Mesothelial cell of epicardium (in vitro differentiated cells): ENCODE data around the gene SAMD1. TPM values are rescaled to one million over a fixed set of nuclear protein-coding genes. Genes with fewer than 3 reads are reported as not detected.

Experiments
- DNase-seq, 2 experiments: peaks; one replicate each; pipeline ENCODE4 v3.0.0; 2021; ENCODE audit warnings: low spot score in 2 of 2; ENCODE audit not compliant: unreplicated experiment in 2 of 2
- H3K27ac Mint-ChIP-seq: 2 replicates; pipeline ENCODE4 v1.8.0; 2021; ENCODE audit warnings: mixed read lengths
- H3K27me3 Mint-ChIP-seq: 2 replicates; pipeline ENCODE4 v1.8.0; 2021; ENCODE audit warnings: low read depth, mixed read lengths
- H3K36me3 Mint-ChIP-seq: 2 replicates; pipeline ENCODE4 v1.8.0; 2021; ENCODE audit warnings: mixed read lengths
- H3K4me1 Mint-ChIP-seq: 2 replicates; pipeline ENCODE4 v1.8.0; 2021; ENCODE audit warnings: mixed read lengths
- H3K4me3 Mint-ChIP-seq: 2 replicates; pipeline ENCODE4 v1.8.0; 2021; ENCODE audit warnings: mild to moderate bottlenecking, moderate library complexity, mixed read lengths
- H3K9me3 Mint-ChIP-seq: 2 replicates; pipeline ENCODE4 v1.8.0; 2021; ENCODE audit warnings: mixed read lengths
- total RNA-seq: library from RNA; stranded (reverse); gene quantifications from 3 replicates; pipeline ENCODE4 v1.2.1, GENCODE V29; 2021
- TF ChIP-seq, protein P1 (sequence below): fragments of 200-600 bp; sonication (generic); IDR thresholded peaks from one replicate; pipeline ENCODE4 v1.5.0; 2021; ENCODE audit warnings: antibody characterized with exemption; ENCODE audit not compliant: unreplicated experiment

The SAMD1 gene
- 67.8 to 74.2 TPM (median 74.0 TPM) in 3 replicates for total RNA-seq

DNA sequence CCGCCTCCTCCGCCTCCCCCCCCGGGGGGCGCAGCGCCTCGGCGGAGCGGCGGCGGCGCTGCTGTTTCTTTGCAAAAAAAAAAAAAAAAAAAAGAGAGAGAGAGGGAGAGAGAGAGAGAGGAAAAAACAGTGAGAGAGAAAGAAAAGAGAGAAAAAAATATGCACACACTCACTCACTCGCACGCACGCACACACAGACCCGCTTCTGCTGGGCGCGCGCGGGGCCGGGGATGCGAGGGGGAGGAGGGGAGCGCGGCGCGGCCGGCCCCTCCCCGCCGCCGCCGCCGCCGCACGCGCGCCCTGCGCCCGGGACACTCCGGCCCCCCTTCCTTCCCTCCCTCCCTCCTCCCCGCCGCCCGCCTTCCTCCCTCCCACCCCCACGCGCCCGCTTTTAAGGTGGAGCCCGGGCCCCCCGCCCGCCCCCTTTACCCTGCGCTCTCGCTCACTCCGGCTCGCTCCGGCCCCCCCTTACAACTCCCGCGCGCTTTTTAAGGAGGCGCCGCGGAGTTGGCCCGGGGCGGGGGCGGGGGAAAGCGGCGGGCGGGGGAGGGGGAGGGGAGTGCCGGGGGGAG is at the start of gene SAMD1:
SAMD1 (minus strand) TSS at position 243 of the 572 bp plus-strand sequence.
- no peaks in the 10 kb centered on the region for H3K27me3 Mint-ChIP-seq
- peaks cover 4% of the 10 kb centered on the region for H3K9me3 Mint-ChIP-seq
- H3K36me3 Mint-ChIP-seq: peaks cover 22% of the 10 kb centered on the region
- peak within 1 kb of the TSS; percentile 97 for H3K4me3 Mint-ChIP-seq
- H3K4me1 Mint-ChIP-seq: peaks cover 14% of the 10 kb centered on the region
- TF ChIP-seq, protein P1, sequence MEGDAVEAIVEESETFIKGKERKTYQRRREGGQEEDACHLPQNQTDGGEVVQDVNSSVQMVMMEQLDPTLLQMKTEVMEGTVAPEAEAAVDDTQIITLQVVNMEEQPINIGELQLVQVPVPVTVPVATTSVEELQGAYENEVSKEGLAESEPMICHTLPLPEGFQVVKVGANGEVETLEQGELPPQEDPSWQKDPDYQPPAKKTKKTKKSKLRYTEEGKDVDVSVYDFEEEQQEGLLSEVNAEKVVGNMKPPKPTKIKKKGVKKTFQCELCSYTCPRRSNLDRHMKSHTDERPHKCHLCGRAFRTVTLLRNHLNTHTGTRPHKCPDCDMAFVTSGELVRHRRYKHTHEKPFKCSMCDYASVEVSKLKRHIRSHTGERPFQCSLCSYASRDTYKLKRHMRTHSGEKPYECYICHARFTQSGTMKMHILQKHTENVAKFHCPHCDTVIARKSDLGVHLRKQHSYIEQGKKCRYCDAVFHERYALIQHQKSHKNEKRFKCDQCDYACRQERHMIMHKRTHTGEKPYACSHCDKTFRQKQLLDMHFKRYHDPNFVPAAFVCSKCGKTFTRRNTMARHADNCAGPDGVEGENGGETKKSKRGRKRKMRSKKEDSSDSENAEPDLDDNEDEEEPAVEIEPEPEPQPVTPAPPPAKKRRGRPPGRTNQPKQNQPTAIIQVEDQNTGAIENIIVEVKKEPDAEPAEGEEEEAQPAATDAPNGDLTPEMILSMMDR: no peak
- H3K27ac Mint-ChIP-seq: peak within 1 kb of the TSS; percentile 99
- DNase-seq: peak; percentile 78 to 86

DNA sequence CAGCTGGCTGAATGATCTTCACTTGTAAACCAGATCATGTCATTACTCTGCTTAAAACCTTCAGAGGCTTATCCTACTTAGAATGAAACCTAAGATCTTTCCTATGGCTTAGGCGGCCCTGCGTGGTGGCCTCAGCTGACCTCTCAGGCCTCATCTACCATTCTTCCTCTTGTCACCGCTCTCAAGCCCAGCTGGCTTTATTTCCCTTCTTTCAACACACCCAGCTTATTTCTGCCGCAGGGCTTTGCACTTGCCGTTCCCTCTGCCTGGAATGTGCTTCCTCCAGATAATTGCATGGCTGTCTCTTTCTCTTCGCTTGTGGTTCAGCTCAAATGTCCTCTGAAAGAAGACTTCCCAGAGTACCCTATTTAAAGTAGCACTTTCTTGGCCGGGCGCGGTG is 49.4 kb upstream of the SAMD1 start:
- TF ChIP-seq, protein P1: no peak
- Mint-ChIP-seq H3K27ac (peak overlapping the region; percentile 81), H3K27me3 (no peaks in the 10 kb centered on the region), H3K4me3 (no peak overlapping the region), H3K4me1 (peaks cover 32% of the 10 kb centered on the region), H3K9me3 (no peaks in the 10 kb centered on the region), H3K36me3 (no peaks in the 10 kb centered on the region)
- no peak for DNase-seq

DNA sequence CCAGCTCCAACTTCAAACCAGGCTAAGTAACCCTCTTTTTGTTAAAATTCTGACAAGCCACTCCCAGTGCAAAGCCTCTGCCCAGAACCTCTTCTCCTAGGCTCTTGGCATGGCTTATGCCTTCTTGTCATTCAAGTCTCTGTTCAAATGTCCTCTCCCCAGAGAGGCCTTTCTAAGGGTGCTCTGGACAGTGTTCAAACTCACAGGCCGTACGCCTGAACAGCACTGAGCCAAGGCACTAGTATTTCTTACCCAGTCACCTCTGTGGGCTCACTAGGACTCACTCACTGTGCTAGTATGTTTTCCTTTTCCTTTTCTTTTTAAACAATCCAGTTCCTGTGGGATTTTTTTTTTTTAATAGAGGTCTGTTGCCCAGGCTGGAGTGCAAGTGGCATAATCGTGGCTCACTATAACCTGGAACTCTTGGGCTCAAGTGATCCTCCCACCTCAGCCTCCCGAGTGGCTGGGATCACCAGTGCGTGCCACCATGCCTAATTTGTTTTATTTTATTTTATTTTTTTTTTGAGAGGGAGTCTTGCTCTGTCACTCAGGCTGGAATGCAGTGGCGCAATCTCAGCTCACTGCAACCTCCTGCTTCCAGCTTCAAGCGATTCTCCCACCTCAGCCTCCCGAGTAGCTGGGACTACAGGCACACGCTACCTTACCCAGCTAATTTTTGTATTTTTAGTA is 48.2 kb upstream of the SAMD1 start:
- no peak for DNase-seq
- Mint-ChIP-seq H3K27me3 (no peaks in the 10 kb centered on the region), H3K4me1 (peaks cover 35% of the 10 kb centered on the region), H3K27ac (peak overlapping the region; percentile 81), H3K9me3 (no peaks in the 10 kb centered on the region), H3K4me3 (peak overlapping the region; percentile 52), H3K36me3 (no peaks in the 10 kb centered on the region)
- TF ChIP-seq, protein P1: no peak

DNA sequence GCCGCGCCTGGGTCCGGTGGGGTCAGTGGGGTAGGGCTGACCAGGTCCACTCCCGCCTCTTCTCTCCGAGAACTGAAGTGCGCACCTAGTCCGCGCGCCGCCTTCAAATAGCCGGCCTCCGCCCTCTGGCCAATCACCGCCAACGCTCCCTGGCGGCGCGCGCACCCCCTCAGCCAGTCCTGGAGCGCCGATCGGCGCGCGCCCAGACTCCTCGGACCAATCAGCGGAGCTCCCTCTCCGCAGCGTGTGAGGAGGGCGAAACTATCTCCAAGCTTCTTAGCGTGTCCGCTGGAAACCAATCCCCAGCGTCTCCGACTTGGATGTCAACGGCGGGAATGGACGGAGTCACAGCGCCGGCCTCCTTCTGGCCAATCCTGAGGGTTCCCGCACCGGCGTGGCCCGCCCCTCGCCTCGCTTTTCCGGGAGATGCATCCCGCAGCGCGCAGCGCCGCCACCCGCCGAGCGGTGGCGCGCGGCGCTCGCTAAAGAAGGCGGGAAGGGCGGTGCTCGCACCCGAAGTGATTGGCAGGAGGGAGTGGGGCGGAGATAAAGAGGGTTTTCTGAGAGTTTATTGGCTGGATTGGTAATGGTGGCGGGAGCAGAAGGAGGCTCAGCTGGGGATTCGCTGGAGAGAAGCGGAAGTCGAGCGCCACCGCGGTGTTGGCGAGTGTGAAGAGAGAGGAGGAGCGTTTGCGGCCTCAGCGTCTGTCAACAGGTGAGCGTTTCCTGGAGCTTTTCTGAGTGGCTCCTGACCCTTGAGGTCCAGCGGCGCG is 46.1 kb upstream of the SAMD1 start, which contains the start of gene ASF1B:
ASF1B (minus strand) TSS at position 81 of the 773 bp plus-strand sequence. CDS start 133 bp downstream, outside the sequence.
- Mint-ChIP-seq H3K27ac (peak within 1 kb of the TSS; percentile 98), H3K9me3 (no peaks in the 10 kb centered on the region), H3K36me3 (no peaks in the 10 kb centered on the region), H3K4me1 (peaks cover 27% of the 10 kb centered on the region), H3K27me3 (no peaks in the 10 kb centered on the region), H3K4me3 (peak within 1 kb of the TSS; percentile 90)
- peak; percentile 97 to 98 for DNase-seq
- TF ChIP-seq, protein P1: peak; percentile 63

DNA sequence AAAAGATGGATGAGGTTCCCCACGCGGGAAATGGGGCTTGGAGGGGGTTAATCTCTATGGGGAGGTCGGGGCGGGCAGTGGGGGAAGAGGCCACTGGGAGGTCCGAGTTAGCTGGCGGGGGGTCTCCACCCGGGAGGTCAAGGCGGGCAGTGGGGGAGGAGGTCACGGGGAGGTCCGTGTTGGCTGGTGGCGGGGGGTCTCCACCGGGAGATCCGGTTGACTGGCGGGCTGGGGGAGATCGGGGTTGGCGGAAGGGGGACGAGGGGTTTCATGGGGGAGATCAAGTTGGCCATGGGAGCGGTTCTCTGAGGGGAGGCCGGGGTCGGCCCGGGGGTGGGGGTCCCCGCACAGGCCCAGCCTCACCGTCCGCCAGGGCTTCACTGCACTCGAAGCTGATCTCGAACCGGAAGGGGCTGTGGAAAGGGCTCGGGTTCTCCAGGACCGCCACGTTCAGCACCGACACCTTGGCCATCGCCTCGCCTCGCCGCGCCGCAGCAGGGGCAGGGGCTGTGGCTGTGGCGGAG is 45.5 kb upstream of the SAMD1 start:
- TF ChIP-seq, protein P1: no peak
- DNase-seq: no peak
- H3K27ac Mint-ChIP-seq: peak overlapping the region; percentile 86
- no peaks in the 10 kb centered on the region for H3K27me3 Mint-ChIP-seq
- no peaks in the 10 kb centered on the region for H3K36me3 Mint-ChIP-seq
- H3K4me3 Mint-ChIP-seq: peak overlapping the region; percentile 90
- H3K4me1 Mint-ChIP-seq: peaks cover 27% of the 10 kb centered on the region
- H3K9me3 Mint-ChIP-seq: no peaks in the 10 kb centered on the region
